ENCODE data around the gene DIPK1C. TPM values are rescaled to one million over a fixed set of nuclear protein-coding genes. Genes with fewer than 3 reads are reported as not detected.

Gene DIPK1C
- total RNA-seq, 3 donors from 2014 or later (not counting 1 experiment from before 2014, with no cell fraction given), result not detected

- no peak for TF ChIP-seq CTCF (IDR thresholded peaks at IDR 0.05)
- WGBS (ENCODE audit: insufficient coverage), result 95% methylated on average over 24 of the region's 24 CpGs
- no peaks in the 10 kb centered on the region for H3K27me3 ChIP-seq (ENCODE audit: control insufficient read depth, insufficient read depth, low read length)
- Mint-ChIP-seq H3K4me1 (no peaks in the 10 kb centered on the region), H3K27ac (no peak overlapping the region), H3K9me3 (no peaks in the 10 kb centered on the region), H3K36me3 (no peaks in the 10 kb centered on the region), H3K27me3 (ENCODE audit: low read depth in 2 of 2) (peaks cover 5 to 6% of the 10 kb centered on the region in 2 donors), H3K4me3 (no peak overlapping the region)
- H3K27ac ChIP-seq (ENCODE audit: low read length), result no peak overlapping the region
- no peaks in the 10 kb centered on the region for H3K4me1 ChIP-seq (ENCODE audit: control insufficient read depth, insufficient read depth, low read length)
- H3K4me3 ChIP-seq (ENCODE audit: low read length), result no peak overlapping the region
- H3K36me3 ChIP-seq (ENCODE audit: control insufficient read depth, insufficient read depth, low read length), result no peaks in the 10 kb centered on the region
- intact Hi-C loops (cut with micrococcal nuclease), result no loop called here
- no peaks in the 10 kb centered on the region for H3K9me3 ChIP-seq (ENCODE audit: control insufficient read depth, insufficient read depth, low read length)
- ATAC-seq (peak in 1 of 3 donors; percentile 19), DNase-seq (no peak)
Measured at GRCh38 chr18:74427442-74428112, 29.5 kb downstream of the DIPK1C start.

- no peak overlapping the region for H3K27ac Mint-ChIP-seq
- H3K36me3 Mint-ChIP-seq, result no peaks in the 10 kb centered on the region
- H3K27me3 ChIP-seq (ENCODE audit: control insufficient read depth, insufficient read depth, low read length), result no peaks in the 10 kb centered on the region
- DNase-seq (no peak), ATAC-seq (no peak)
- TF ChIP-seq CTCF (IDR thresholded peaks at IDR 0.05), result no peak
- H3K36me3 ChIP-seq (ENCODE audit: control insufficient read depth, insufficient read depth, low read length), result no peaks in the 10 kb centered on the region
- H3K4me1 Mint-ChIP-seq, result no peaks in the 10 kb centered on the region
- H3K9me3 Mint-ChIP-seq, result no peaks in the 10 kb centered on the region
- no peak overlapping the region for H3K4me3 Mint-ChIP-seq
- no peak overlapping the region for H3K27ac ChIP-seq (ENCODE audit: low read length)
- no peaks in the 10 kb centered on the region for H3K9me3 ChIP-seq (ENCODE audit: control insufficient read depth, insufficient read depth, low read length)
- 94% methylated on average over 11 of the region's 11 CpGs for WGBS (ENCODE audit: insufficient coverage)
- no peaks in the 10 kb centered on the region for H3K4me1 ChIP-seq (ENCODE audit: control insufficient read depth, insufficient read depth, low read length)
- H3K27me3 Mint-ChIP-seq (ENCODE audit: low read depth in 2 of 2), result peaks cover 5 to 6% of the 10 kb centered on the region in 2 donors
- no peak overlapping the region for H3K4me3 ChIP-seq (ENCODE audit: low read length)
- intact Hi-C loops (cut with micrococcal nuclease), result no loop called here
Measured at GRCh38 chr18:74425876-74426275, 31.2 kb downstream of the DIPK1C start.

- Histone ChIP-seq H3K27me3 (ENCODE audit: control insufficient read depth, insufficient read depth, low read length) (no peaks in the 10 kb centered on the region), H3K4me1 (ENCODE audit: control insufficient read depth, insufficient read depth, low read length) (no peaks in the 10 kb centered on the region), H3K27ac (ENCODE audit: low read length) (no peak overlapping the region), H3K4me3 (ENCODE audit: low read length) (no peak overlapping the region), H3K36me3 (ENCODE audit: control insufficient read depth, insufficient read depth, low read length) (no peaks in the 10 kb centered on the region), H3K9me3 (ENCODE audit: control insufficient read depth, insufficient read depth, low read length) (no peaks in the 10 kb centered on the region)
- Mint-ChIP-seq H3K4me1 (no peaks in the 10 kb centered on the region), H3K4me3 (no peak overlapping the region), H3K36me3 (no peaks in the 10 kb centered on the region), H3K27ac (no peak overlapping the region), H3K9me3 (no peaks in the 10 kb centered on the region), H3K27me3 (ENCODE audit: low read depth in 2 of 2) (peaks cover 7 to 8% of the 10 kb centered on the region in 2 donors)
- 76% methylated on average over 4 of the region's 4 CpGs for WGBS (ENCODE audit: insufficient coverage)
- DNase-seq (no peak), ATAC-seq (no peak)
- intact Hi-C loops (cut with micrococcal nuclease), result no loop called here
- no peak for TF ChIP-seq CTCF (IDR thresholded peaks at IDR 0.05)
Measured at GRCh38 chr18:74425161-74425560, 31.9 kb downstream of the DIPK1C start.

GRCh38 chr18:74422541-74422940 lies 34.6 kb downstream of the DIPK1C start:
- H3K27me3 ChIP-seq (ENCODE audit: control insufficient read depth, insufficient read depth, low read length), result no peaks in the 10 kb centered on the region
- no peak overlapping the region for H3K4me3 Mint-ChIP-seq
- H3K4me3 ChIP-seq (ENCODE audit: low read length), result no peak overlapping the region
- H3K4me1 Mint-ChIP-seq, result no peaks in the 10 kb centered on the region
- H3K27ac Mint-ChIP-seq, result no peak overlapping the region
- no peaks in the 10 kb centered on the region for H3K9me3 Mint-ChIP-seq
- H3K27me3 Mint-ChIP-seq (ENCODE audit: low read depth in 2 of 2), result peaks cover 17 to 27% of the 10 kb centered on the region in 2 donors
- intact Hi-C loops (cut with micrococcal nuclease), result no loop called here
- no peak for ATAC-seq
- H3K9me3 ChIP-seq (ENCODE audit: control insufficient read depth, insufficient read depth, low read length), result no peaks in the 10 kb centered on the region
- no peak for DNase-seq
- no peak overlapping the region for H3K27ac ChIP-seq (ENCODE audit: low read length)
- no peaks in the 10 kb centered on the region for H3K4me1 ChIP-seq (ENCODE audit: control insufficient read depth, insufficient read depth, low read length)
- 91% methylated on average over 2 of the region's 3 CpGs for WGBS (ENCODE audit: insufficient coverage)
- H3K36me3 Mint-ChIP-seq, result no peaks in the 10 kb centered on the region
- no peaks in the 10 kb centered on the region for H3K36me3 ChIP-seq (ENCODE audit: control insufficient read depth, insufficient read depth, low read length)
- TF ChIP-seq CTCF (IDR thresholded peaks at IDR 0.05), result no peak
